NCI-H524 treated with DMSO at 0.1 percent for 48 hours (cell line): ENCODE data around the gene POLD2.

Experiments used
- DNase-seq: peaks from one replicate; lab custom pipeline; 2025; lab: John Stamatoyannopoulos, UW

Gene POLD2

DNA sequence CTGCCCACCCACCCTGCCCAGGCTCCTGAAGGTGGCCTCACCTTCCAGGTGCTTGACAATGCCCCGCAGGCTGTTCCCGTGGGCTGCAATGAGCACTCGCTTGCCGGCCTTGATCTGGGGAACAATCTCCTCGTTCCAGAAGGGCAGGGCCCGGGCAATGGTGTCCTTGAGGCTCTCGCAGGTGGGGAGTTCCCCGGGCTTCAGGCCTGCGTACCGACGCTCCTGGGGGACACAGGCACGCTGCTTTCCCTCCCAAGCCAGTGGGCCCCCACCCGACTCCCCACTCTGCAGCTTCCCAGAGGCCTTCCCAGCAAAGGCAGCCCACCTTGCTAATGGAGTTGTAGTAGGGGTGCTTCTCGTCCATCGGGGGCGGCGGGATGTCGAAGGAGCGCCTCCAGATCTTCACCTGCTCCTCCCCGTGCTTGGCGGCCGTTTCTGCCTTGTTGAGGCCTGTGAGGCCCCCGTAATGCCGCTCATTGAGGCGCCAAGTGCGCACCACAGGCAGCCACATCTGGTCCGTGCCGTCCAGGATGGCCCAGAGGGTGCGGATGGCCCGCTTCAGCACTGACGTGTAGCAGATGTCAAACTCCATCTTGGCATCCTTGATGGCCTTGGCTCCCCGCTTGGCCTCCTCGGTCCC lies 58.4 kb downstream of the POLD2 start:
- no peak for DNase-seq
